Endothelial cell of umbilical vein (primary cell): Measurements from ENCODE around the gene SLC10A1. TPM values are rescaled to one million over a fixed set of nuclear protein-coding genes. Genes with fewer than 3 reads are reported as not detected.

Experiments
- BruUV-seq: library from RNA; stranded (reverse); fragments of 400-500 nt; replicated peaks from 2 replicates; lab custom pipeline; 2021; lab: Mats Ljungman, UMichigan
- CTCF ChIA-PET: fragments of 300-600, 350-600 bp; sonication (Branson Sonifier 250); formaldehyde crosslinking; loops from one replicate; lab custom pipeline; 2021; ENCODE audit warnings: antibody characterized with exemption, inconsistent platforms; lab: Charles Lee
- POLR2A ChIA-PET: fragments of 300-600, 350-600 bp; sonication (Branson Sonifier 250); formaldehyde crosslinking; loops from one replicate; lab custom pipeline; 2021; ENCODE audit warnings: antibody characterized with exemption, inconsistent platforms; lab: Charles Lee
- DNase-seq: peaks from one replicate; pipeline ENCODE4 v3.0.0-alpha.2; 2011; ENCODE audit warnings: low read depth, low spot score
- FAIRE-seq: peaks from 2 replicates; lab custom pipeline; 2011; peaks lifted over from hg19 to GRCh38; lab: Jason Lieb, UNC
- H2AFZ ChIP-seq: 2 replicates; pipeline ENCODE4 v1.6.0; 2012; ENCODE audit warnings: low read depth, low read length, control low read depth, inconsistent platforms
- H3K27ac ChIP-seq: 2 replicates; pipeline ENCODE4 v1.5.1; 2011; ENCODE audit warnings: low read depth, mild to moderate bottlenecking, control low read depth, low read length, moderate library complexity; ENCODE audit not compliant: insufficient read depth
- H3K27me3 ChIP-seq, 2 experiments: 2 replicates each; pipeline versions ENCODE4 v1.6.0 to v1.6.1; 2011; ENCODE audit warnings: low read length in 2 of 2, mixed read lengths in 1 of 2; ENCODE audit not compliant: control insufficient read depth in 2 of 2, insufficient read depth in 2 of 2
- H3K36me3 ChIP-seq, 2 experiments: 2 replicates in 1 of 2; 3 replicates in 1 of 2; pipeline ENCODE4 v1.5.1; 2011; ENCODE audit warnings: low read length in 2 of 2, mild to moderate bottlenecking in 1 of 2, moderate library complexity in 1 of 2; ENCODE audit not compliant: control insufficient read depth in 2 of 2, insufficient read depth in 2 of 2; ENCODE audit errors: extremely low read depth in 1 of 2
- H3K4me1 ChIP-seq: 3 replicates; pipeline ENCODE4 v1.5.1; 2011; ENCODE audit warnings: mild to moderate bottlenecking, low read length; ENCODE audit not compliant: control insufficient read depth, insufficient read depth; ENCODE audit errors: extremely low read depth
- H3K4me2 ChIP-seq: 2 replicates; pipeline ENCODE4 v1.6.1; 2011; ENCODE audit warnings: low read length, control low read depth, mixed read lengths; ENCODE audit not compliant: insufficient read depth
- H3K4me3 ChIP-seq, 3 experiments: fragments of 200-600 bp in 1 of 3; sonication (generic), shearing (Covaris generic) in 1 of 3; replicated peaks in 1 of 3; 2 replicates each; pipeline ENCODE4 v1.5.1; 2011 to 2016; ENCODE audit warnings: control low read depth in 3 of 3, low read length in 3 of 3, mild to moderate bottlenecking in 2 of 3, inconsistent platforms in 1 of 3, low read depth in 1 of 3, moderate library complexity in 1 of 3; ENCODE audit not compliant: insufficient read depth in 1 of 3
- H3K79me2 ChIP-seq: 2 replicates; pipeline ENCODE4 v1.6.0; 2012; ENCODE audit warnings: low read length, inconsistent platforms; ENCODE audit not compliant: control insufficient read depth, insufficient read depth
- H3K9ac ChIP-seq: replicated peaks from 2 replicates; pipeline ENCODE3; 2011; ENCODE audit warnings: low read length, control low read depth; ENCODE audit not compliant: insufficient read depth; ENCODE audit errors: extremely low read depth
- H3K9me1 ChIP-seq: replicated peaks from 3 replicates; pipeline ENCODE4 v1.6.0; 2011; ENCODE audit warnings: mild to moderate bottlenecking, low read length; ENCODE audit not compliant: control insufficient read depth, insufficient read depth; ENCODE audit errors: extremely low read depth
- H3K9me3 ChIP-seq: replicated peaks from 2 replicates; pipeline ENCODE4 v1.5.1; 2012; ENCODE audit warnings: low read length, inconsistent platforms; ENCODE audit not compliant: control insufficient read depth, insufficient read depth
- H4K20me1 ChIP-seq: replicated peaks from 2 replicates; pipeline ENCODE3; 2011; ENCODE audit warnings: mild to moderate bottlenecking, low read length; ENCODE audit not compliant: control insufficient read depth, insufficient read depth; ENCODE audit errors: extremely low read depth
- CTCF ChIP-seq, 2 donors: IDR thresholded peaks; 1 replicate in 1 of 2; 2 replicates in 1 of 2; pipeline ENCODE4 v1.5.1; 2011; ENCODE audit warnings: low read length in 2 of 2, mild to moderate bottlenecking in 2 of 2, moderate library complexity in 2 of 2, control low read depth in 1 of 2, inconsistent platforms in 1 of 2, low read depth in 1 of 2; ENCODE audit not compliant: insufficient read depth in 1 of 2; ENCODE audit errors: extremely low read depth in 1 of 2
- EZH2 ChIP-seq: IDR thresholded peaks from 2 replicates; pipeline ENCODE4 v1.6.1; 2012; ENCODE audit warnings: borderline replicate concordance, low read depth, mild to moderate bottlenecking, moderate library complexity, low read length, inconsistent platforms; ENCODE audit not compliant: severe bottlenecking
- GATA2 ChIP-seq: IDR thresholded peaks from 2 replicates; pipeline ENCODE4 v1.7.0; 2011; ENCODE audit warnings: low read depth, mild to moderate bottlenecking, moderate library complexity, mixed read lengths, low read length; ENCODE audit not compliant: insufficient read length, insufficient read depth
- MAX ChIP-seq: IDR thresholded peaks from 2 replicates; pipeline ENCODE4 v1.6.1; 2011; ENCODE audit not compliant: insufficient read depth, insufficient read length
- MYC ChIP-seq: IDR thresholded peaks from one replicate; pipeline ENCODE4 v1.6.1; 2011; ENCODE audit warnings: mild to moderate bottlenecking, low read depth, low read length
- POLR2A ChIP-seq: IDR thresholded peaks from 2 replicates; pipeline ENCODE4 v1.6.1; 2012; ENCODE audit warnings: low read depth, mild to moderate bottlenecking, control low read depth, low read length
- POLR2AphosphoS5 ChIP-seq: IDR thresholded peaks from 2 replicates; pipeline ENCODE4 v1.6.1; 2012; ENCODE audit warnings: low read depth, mild to moderate bottlenecking, control low read depth, low read length, moderate library complexity; ENCODE audit not compliant: insufficient read depth
- dilution Hi-C: fragments of 300-500 bp; cut with MboI; formaldehyde crosslinking; loops from one replicate; pipeline ENCODE4 v1.15.0; 2019; ENCODE audit warnings: low sequenced_read_pairs; ENCODE audit not compliant: extremely low pct_ligation_motif_present
- intact Hi-C: fragments of 100-400 bp; cut with micrococcal nuclease; formaldehyde crosslinking; loops from one replicate; pipeline ENCODE4 v1.10.0; 2022
- polyA plus RNA-seq, 4 experiments: library from polyadenylated mRNA; depleted of rRNA in 3 of 4; stranded (reverse) in 3 of 4; unstranded in 1 of 4; fragments of >200 nt; gene quantifications; 2 replicates each; pipeline versions ENCODE4 v1.2.1 to v1.2.3, GENCODE V29; 2011 to 2012; ENCODE audit warnings: missing spikeins in 1 of 4
- total RNA-seq: library from RNA; stranded (reverse); gene quantifications from 2 replicates; pipeline ENCODE4 v1.2.3, GENCODE V29; 2021

Gene SLC10A1
- total and polyA plus RNA-seq, 2 donors (not counting 3 experiments of a cell fraction or from before 2014, with no cell fraction given), result not detected

GRCh38 chr14:69794791-69795190 lies 2.2 kb downstream of the SLC10A1 start:
- Histone ChIP-seq H3K4me3 (no peak overlapping the region), H3K79me2 (no peaks in the 10 kb centered on the region), H2AFZ (no peak overlapping the region), H3K27ac (no peak overlapping the region), H3K4me2 (no peak overlapping the region), H3K4me1 (no peaks in the 10 kb centered on the region), H3K9me1 (no peaks in the 10 kb centered on the region), H3K36me3 (no peaks in the 10 kb centered on the region), H4K20me1 (no peaks in the 10 kb centered on the region), H3K9ac (no peak overlapping the region), H3K9me3 (no peaks in the 10 kb centered on the region), H3K27me3 (peaks cover 0 to 2% of the 10 kb centered on the region in 2 experiments)
- intact Hi-C loops (no loop called here), dilution Hi-C loops (no loop called here)
- TF ChIP-seq POLR2AphosphoS5, result no peak
- no peak for TF ChIP-seq POLR2A
- no peak for TF ChIP-seq MAX
- TF ChIP-seq GATA2, result no peak
- TF ChIP-seq EZH2, result no peak
- no peak for TF ChIP-seq MYC
- TF ChIP-seq CTCF (IDR thresholded peaks at IDR 0.05; ENCODE audit: extremely low read depth in 1 of 2, insufficient read depth in 1 of 2, low read depth in 1 of 2, low read length in 2 of 2), result no peak
- no TSS peak for BruUV-seq
- DNase-seq (no peak), FAIRE-seq (no peak)
- ChIA-PET CTCF (no interaction called here), POLR2A (no interaction called here)
